Natural killer cell treated with Interleukin-12 subunit alpha and Interleukin-12 subunit beta and Interleukin-15 and Interleukin-18, amount 100 ng/mL, for 72 hours (primary cell): ENCODE measurements around the gene ZNF273. TPM values are rescaled to one million over a fixed set of nuclear protein-coding genes. Genes with fewer than 3 reads are reported as not detected.
"Not testable (repeated sequence)": the region's sequence is repeated elsewhere in the genome, so short reads cannot be mapped to it uniquely, and the experiment has no call there.

Source experiments
- ATAC-seq, 2 donors: fragments of 150-1000 bp; cut with Tn5 transposase in 1 of 2; sonication (Bioruptor Pico), chemical (Tn5 transposase) in 1 of 2; 2 replicates each; pipeline ENCODE4 v1.10.0; 2021
- DNase-seq: peaks from one replicate; pipeline ENCODE4 v3.0.0; 2022; ENCODE audit warnings: low spot score
- H3K27ac Mint-ChIP-seq, 2 donors: 1 replicate in 1 of 2; 2 replicates in 1 of 2; pipeline ENCODE4 v1.8.0; 2022; ENCODE audit warnings: mixed read lengths in 2 of 2, mild to moderate bottlenecking in 1 of 2, moderate library complexity in 1 of 2
- H3K27me3 Mint-ChIP-seq, 2 donors: 1 replicate in 1 of 2; 2 replicates in 1 of 2; pipeline ENCODE4 v1.8.0; 2022; ENCODE audit warnings: mixed read lengths in 2 of 2
- H3K36me3 Mint-ChIP-seq: one replicate; pipeline ENCODE4 v1.8.0; 2022; ENCODE audit warnings: mixed read lengths
- H3K4me1 Mint-ChIP-seq, 2 donors: 1 replicate in 1 of 2; 2 replicates in 1 of 2; pipeline ENCODE4 v1.8.0; 2022; ENCODE audit warnings: low read depth in 2 of 2, mixed read lengths in 2 of 2, mild to moderate bottlenecking in 1 of 2
- H3K4me3 Mint-ChIP-seq: one replicate; pipeline ENCODE4 v1.8.0; 2022; ENCODE audit warnings: mixed read lengths
- H3K9me3 Mint-ChIP-seq: 2 replicates; pipeline ENCODE4 v1.8.0; 2022; ENCODE audit warnings: mixed read lengths
- total RNA-seq, 2 donors: library from RNA; stranded (reverse); gene quantifications; one replicate each; pipeline ENCODE4 v1.2.3, GENCODE V29; 2022

The ZNF273 gene
- total RNA-seq, 2 donors from 2014 or later: 5.5 to 6.3 TPM

DNA sequence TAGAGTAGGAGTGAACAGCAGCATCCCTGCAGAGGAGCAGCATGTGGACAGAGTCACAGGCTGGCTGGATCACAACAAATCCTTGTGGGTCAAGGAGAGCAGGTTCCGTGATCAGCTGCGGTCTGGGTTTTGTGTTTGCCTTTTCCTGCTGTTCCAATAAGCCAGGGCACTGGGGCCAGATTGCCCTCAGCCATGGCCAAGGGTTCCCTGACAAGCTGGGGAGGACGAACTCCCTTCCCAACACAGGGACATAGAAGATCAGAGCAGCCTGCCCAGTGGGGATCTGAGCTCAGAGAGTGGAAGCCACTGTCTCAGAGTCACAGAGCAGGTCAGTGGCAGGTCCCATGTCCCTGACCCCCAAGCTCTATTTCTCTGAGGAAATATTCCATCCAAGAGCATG, 12.8 kb upstream of the ZNF273 start:
- ATAC-seq, H3K9me3 Mint-ChIP-seq, DNase-seq, H3K36me3 Mint-ChIP-seq, H3K4me3 Mint-ChIP-seq, H3K27ac Mint-ChIP-seq: not testable (repeated sequence)
- Mint-ChIP-seq H3K4me1 (peaks cover 8 to 11% of the 10 kb centered on the region in 2 donors), H3K27me3 (peaks cover 31 to 36% of the 10 kb centered on the region in 2 donors)

DNA sequence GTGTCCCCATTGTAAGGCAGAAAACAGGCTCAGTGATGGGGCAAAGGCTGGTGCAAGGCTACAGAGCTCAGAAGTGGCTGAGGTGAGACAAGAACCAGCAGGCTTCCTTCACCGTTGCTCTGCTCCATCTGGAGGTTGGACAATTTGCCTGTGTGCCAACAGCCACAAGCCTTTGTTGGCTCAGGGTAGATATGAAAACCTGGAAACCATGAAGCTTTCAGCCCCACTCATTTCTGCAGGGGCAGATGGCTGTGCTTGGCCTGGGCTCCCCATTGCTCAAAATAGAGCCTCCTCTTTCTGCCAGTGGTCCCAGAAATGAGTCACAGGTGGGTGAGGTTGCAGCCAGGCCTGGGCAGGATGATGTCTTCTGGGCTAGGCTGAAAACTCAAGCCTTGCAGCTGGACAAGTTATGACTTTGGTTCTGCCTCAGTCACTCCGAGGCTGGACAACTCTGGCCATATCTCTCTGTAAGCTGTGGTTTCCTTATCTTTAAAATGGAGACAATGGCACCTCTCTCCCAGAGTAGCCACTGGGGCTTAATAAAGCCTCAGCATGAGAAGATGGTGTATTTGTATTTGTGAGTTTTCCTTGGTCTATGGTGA, 12.2 kb upstream of the ZNF273 start:
- no peak for DNase-seq
- peaks cover 28 to 31% of the 10 kb centered on the region in 2 donors for H3K27me3 Mint-ChIP-seq
- no peaks in the 10 kb centered on the region for H3K9me3 Mint-ChIP-seq
- peaks cover 8 to 11% of the 10 kb centered on the region in 2 donors for H3K4me1 Mint-ChIP-seq
- no peak overlapping the region for H3K27ac Mint-ChIP-seq
- ATAC-seq: no peak
- H3K36me3 Mint-ChIP-seq: no peaks in the 10 kb centered on the region
- H3K4me3 Mint-ChIP-seq: no peak overlapping the region

DNA sequence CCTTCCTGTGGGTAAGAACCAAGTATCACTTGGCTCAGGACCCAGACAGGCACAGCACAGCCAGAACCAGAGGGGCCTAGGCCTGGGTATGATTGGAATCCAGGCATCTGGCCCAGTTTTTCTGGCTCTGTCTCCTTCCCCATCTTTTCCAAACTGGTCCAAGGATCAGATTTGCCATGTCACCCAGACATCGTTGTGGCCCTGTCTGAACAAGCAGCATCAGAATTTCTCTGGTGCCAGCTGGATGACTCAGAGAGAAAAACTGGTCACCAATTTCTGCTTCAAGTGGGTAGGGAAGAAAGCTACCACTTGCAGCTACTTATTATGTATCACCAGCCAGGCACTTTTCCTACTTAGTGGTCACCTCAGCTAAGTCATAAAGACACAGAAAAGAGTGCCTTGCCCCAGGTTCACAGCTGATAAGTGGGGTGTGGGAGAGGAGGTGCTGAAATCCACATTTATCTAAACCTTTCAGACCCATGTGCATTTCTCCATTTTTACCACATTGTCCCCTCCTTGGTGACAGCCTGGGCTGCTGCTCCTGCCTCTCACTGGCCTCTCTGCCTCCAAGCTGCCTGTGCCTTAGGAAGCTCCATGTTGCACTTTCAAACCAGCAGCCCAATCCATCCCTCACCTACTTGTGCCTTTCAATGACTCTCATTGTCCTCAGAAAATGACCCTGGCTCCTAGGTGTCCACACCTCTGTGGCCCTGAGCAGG, 11.6 kb upstream of the ZNF273 start:
- not testable (repeated sequence) for H3K27ac Mint-ChIP-seq, ATAC-seq, H3K9me3 Mint-ChIP-seq, DNase-seq, H3K36me3 Mint-ChIP-seq, H3K4me3 Mint-ChIP-seq
- Mint-ChIP-seq H3K4me1 (peaks cover 8 to 11% of the 10 kb centered on the region in 2 donors), H3K27me3 (peaks cover 24 to 26% of the 10 kb centered on the region in 2 donors)

DNA sequence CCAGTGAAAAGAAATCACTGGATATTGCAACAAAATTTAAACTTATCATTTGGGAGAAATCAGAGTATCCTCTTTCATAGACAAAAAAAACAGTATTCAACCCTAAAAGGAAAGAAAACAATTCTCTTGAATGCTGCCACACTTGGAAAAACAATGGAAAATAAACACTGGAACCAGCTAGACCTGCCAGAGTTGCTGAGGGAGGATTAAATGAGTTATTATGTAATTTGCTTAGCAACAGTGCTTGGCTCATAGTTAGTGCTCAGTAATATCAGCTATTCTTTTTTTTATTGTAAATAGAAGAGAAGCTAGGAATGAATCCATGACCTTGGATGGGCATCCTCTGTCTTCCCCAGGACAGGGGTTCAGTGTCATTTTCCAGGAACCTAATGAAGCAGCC, 11.0 kb upstream of the ZNF273 start:
- H3K4me3 Mint-ChIP-seq: no peak overlapping the region
- H3K27me3 Mint-ChIP-seq: peaks cover 18 to 21% of the 10 kb centered on the region in 2 donors
- peaks cover 8 to 11% of the 10 kb centered on the region in 2 donors for H3K4me1 Mint-ChIP-seq
- no peaks in the 10 kb centered on the region for H3K9me3 Mint-ChIP-seq
- ATAC-seq (no peak), DNase-seq (no peak)
- no peaks in the 10 kb centered on the region for H3K36me3 Mint-ChIP-seq
- no peak overlapping the region for H3K27ac Mint-ChIP-seq

DNA sequence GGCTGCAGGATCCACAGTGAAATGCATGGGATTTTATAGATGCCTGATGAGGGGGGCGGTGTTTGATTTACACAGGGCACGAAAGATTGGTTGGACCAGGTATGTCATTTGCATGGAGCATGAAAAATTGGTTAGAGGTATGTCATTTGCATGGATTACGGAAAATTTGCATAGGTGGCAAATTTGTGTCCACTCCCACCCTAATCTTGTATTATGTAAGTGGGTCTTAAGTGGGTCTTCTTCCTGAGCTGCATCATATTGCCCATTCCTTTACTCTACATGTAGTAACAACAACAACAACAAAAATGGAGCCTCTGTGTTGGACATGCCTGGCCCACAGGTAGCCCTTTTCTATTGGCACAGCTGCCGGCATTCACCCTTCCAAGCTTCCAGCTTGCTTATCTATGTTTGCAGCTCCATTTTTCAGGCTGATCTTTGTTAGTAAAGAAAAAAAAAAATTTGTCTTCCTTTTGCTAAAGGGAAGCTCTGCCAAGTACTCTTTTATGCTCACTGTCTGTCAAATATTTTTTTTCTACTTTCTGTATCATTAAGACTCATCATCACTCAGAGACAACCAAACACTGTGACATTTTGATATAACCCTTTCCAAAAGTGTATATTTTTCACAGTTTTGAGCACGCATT, 10.3 kb upstream of the ZNF273 start:
- Mint-ChIP-seq H3K4me3 (no peak overlapping the region), H3K36me3 (no peaks in the 10 kb centered on the region), H3K27me3 (peaks cover 16 to 17% of the 10 kb centered on the region in 2 donors), H3K27ac (no peak overlapping the region), H3K9me3 (no peaks in the 10 kb centered on the region), H3K4me1 (peaks cover 8 to 11% of the 10 kb centered on the region in 2 donors)
- DNase-seq: no peak
- ATAC-seq: no peak

DNA sequence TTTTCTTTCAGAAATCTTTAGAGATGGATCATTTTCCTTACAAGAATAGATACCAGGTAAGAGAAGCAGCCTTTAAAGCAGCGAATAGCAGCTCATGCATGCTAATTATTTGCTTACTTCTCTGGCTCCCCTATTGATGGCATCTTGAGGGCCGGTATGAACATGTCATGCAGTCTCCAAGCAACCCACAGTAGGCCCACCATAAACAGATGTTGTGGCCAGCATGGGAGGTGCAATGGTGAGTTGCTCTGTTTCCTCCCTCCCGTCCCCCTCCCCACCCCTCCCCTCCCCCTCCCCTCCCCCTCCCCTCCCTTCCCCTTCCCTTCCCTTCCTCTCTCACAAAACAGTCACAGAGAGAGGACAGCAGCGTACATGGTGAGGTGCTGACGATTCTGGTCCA, 9.7 kb upstream of the ZNF273 start:
- DNase-seq: no peak
- no peak overlapping the region for H3K4me3 Mint-ChIP-seq
- no peak for ATAC-seq
- H3K4me1 Mint-ChIP-seq: peaks cover 4 to 5% of the 10 kb centered on the region in 2 donors
- H3K27me3 Mint-ChIP-seq: peaks cover 12 to 16% of the 10 kb centered on the region in 2 donors
- H3K9me3 Mint-ChIP-seq: no peaks in the 10 kb centered on the region
- no peaks in the 10 kb centered on the region for H3K36me3 Mint-ChIP-seq
- H3K27ac Mint-ChIP-seq: no peak overlapping the region

DNA sequence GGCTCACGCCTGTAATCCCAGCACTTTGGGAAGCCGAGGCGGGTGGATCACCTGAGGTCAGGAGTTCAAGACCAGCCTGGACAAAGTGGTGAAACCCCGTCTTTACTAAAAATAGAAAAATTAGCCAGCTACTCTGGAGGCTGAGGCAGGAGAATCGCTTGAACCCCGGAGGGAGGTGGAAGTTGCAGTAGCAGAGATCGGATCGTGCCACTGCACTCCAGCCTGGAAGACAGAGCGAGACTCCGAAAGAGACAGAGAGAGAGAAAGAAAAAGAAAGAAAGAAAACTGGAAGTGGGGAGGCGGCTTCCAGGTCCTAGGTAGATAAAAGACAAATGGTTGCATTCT, 640 bp upstream of the ZNF273 start:
- H3K27me3 Mint-ChIP-seq, H3K36me3 Mint-ChIP-seq, ATAC-seq, H3K9me3 Mint-ChIP-seq, DNase-seq: not testable (repeated sequence)
- peak overlapping the region; percentile 82 to 94 for H3K27ac Mint-ChIP-seq
- peaks cover 22 to 25% of the 10 kb centered on the region in 2 donors for H3K4me1 Mint-ChIP-seq
- H3K4me3 Mint-ChIP-seq: peak overlapping the region; percentile 96

DNA sequence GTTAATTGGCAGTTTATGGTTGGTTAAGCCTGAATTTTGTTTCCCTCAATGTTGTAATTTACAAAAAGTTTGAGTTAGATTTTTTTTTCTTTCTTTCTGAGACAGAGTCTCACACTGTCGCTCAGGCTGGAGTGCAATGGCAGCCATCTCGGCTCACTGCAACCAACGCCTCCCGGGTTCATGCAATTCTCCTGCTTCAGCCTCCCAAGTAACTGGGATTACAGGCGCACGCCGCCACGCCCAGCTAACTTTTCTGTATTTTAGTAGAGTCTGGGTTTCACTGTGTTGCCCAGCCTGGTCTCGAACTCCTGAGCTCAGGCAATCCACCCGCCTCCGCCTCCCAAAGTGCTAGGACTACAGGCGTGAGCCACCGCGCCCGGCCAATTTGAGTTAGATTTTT, 935 bp downstream of the ZNF273 start:
- ATAC-seq: no peak
- Mint-ChIP-seq H3K27ac (peak overlapping the region; percentile 82 to 94), H3K4me3 (peak overlapping the region; percentile 96), H3K4me1 (peaks cover 25 to 29% of the 10 kb centered on the region in 2 donors), H3K27me3 (no peaks in the 10 kb centered on the region), H3K9me3 (no peaks in the 10 kb centered on the region), H3K36me3 (no peaks in the 10 kb centered on the region)
- no peak for DNase-seq

DNA sequence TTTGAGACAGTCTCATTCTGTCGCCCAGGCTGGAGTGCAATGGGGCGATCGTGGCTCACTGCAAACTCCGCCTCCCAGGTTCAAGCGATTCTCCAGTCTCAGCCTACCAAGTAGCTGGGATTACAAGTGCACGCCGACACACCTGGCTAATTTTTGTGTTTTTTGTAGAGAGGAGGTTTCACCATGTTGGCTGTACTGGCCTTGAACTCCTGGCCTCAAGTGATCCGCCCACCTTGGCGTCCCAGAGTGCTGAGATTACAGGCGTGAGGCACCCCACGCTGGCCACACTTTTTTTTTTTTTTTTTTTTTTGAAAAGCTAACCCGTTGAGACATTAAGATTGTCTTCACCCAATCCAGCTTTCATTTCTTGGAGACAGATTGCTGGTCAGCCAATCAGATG, 2.1 kb downstream of the ZNF273 start:
- Mint-ChIP-seq H3K27ac (no peak overlapping the region), H3K9me3 (no peaks in the 10 kb centered on the region), H3K27me3 (no peaks in the 10 kb centered on the region), H3K36me3 (no peaks in the 10 kb centered on the region), H3K4me3 (peak overlapping the region; percentile 96), H3K4me1 (peaks cover 29% of the 10 kb centered on the region in 2 donors)
- ATAC-seq: no peak
- DNase-seq: no peak

DNA sequence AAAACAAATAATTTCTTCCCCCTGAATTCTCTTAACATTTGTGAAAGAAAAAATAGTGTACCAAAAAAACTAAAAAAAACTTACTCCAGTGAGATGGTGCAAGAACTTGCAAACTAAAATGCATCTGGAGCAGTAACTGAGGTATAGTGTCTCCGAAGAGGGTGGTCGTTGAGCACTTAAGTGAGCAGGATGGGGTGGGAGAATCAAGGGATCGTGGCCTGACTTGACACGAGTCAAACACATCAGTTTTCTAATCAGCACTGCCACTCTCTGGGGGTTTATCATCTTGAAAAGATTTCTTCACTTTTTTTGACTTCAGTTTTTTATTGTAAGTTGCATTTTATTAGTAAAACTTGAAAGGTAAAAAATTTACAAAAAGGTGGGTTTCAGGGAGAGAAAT, 2.5 kb downstream of the ZNF273 start:
- H3K9me3 Mint-ChIP-seq: no peaks in the 10 kb centered on the region
- no peaks in the 10 kb centered on the region for H3K36me3 Mint-ChIP-seq
- H3K27me3 Mint-ChIP-seq: no peaks in the 10 kb centered on the region
- H3K27ac Mint-ChIP-seq: no peak overlapping the region
- H3K4me3 Mint-ChIP-seq: no peak overlapping the region
- H3K4me1 Mint-ChIP-seq: peaks cover 29 to 30% of the 10 kb centered on the region in 2 donors
- ATAC-seq (no peak), DNase-seq (no peak)

DNA sequence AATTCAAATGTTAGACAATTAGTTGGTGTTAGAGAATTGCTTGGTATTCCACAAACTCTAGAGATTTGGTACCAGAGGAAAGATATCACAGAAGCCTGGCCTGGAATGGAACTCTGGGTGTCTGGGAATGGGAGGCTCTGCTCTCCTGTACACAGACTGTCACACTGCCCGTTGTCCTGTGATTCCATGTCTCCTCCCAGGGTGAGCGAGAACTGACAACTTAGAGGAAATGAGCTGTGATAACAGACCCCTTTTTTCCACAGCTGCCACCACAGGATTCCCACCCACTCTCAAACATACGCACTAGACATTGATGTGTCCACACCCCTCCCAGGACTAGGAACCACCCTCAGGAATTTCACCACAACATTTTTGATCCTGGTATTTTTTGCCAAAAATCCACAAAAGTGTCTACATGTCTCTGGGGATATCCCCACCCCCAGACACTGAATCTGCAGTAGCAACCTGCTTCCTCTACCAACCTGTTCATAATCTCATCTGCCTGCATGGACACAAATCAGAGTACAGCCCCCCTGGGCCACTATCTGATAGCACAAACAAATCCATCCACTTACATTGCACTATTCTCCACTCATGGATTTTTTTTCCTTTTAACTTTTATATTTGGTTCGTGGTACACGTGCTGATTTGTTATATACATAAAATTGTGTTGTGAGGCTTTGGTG, 4.7 kb downstream of the ZNF273 start:
- Mint-ChIP-seq H3K36me3 (peaks cover 6% of the 10 kb centered on the region), H3K4me3 (no peak overlapping the region), H3K27ac (no peak overlapping the region), H3K4me1 (peaks cover 24 to 29% of the 10 kb centered on the region in 2 donors), H3K9me3 (no peaks in the 10 kb centered on the region), H3K27me3 (no peaks in the 10 kb centered on the region)
- ATAC-seq: no peak
- DNase-seq: no peak

DNA sequence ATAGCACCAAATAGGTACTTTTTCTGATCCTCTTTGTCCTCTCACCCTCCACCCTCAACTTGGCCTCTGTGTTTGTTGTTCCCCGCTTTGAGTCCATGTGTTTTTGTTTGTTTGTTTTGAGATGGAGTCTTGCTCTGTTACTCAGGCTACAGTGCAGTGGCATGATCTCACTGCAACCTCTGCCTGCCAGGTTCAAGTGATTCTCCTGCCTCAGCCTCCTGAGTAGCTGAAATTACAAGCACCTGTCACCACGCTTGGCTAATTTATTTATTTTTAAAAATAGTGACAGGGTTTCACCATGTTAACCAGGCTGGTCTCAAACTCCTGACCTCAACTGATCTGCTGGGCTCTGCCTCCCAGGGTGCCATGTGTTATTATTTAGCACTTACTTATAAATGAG, 5.3 kb downstream of the ZNF273 start:
- Mint-ChIP-seq H3K36me3 (peaks cover 6% of the 10 kb centered on the region), H3K4me1 (peaks cover 24 to 26% of the 10 kb centered on the region in 2 donors), H3K4me3 (no peak overlapping the region)

DNA sequence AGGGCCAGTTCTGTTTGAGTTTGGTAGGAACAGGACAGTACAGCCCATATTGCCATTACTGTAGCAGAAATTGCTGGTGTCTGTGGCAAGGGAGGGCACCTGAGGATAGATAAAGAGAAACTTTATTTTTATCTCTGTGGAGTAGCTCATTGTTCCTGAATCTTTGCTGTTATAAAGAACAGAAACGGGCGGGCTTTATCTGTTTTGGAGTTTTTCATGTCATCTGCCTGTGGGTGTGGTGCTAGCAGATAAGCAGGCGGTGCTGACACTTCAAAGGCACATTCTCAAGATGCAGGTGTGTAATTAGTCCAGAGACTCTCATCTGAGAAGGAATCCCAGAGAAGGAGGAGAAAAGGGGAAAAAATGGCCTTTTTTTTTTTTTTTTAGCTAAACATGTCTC, 11.5 kb downstream of the ZNF273 start:
- peaks cover 4 to 5% of the 10 kb centered on the region in 2 donors for H3K4me1 Mint-ChIP-seq
- no peaks in the 10 kb centered on the region for H3K9me3 Mint-ChIP-seq
- no peaks in the 10 kb centered on the region for H3K27me3 Mint-ChIP-seq
- ATAC-seq (no peak), DNase-seq (no peak)
- peaks cover 11% of the 10 kb centered on the region for H3K36me3 Mint-ChIP-seq
- no peak overlapping the region for H3K4me3 Mint-ChIP-seq
- no peak overlapping the region for H3K27ac Mint-ChIP-seq

More for the DNA sequence above, 5.3 kb downstream of the ZNF273 start:
- DNase-seq (no peak), ATAC-seq (no peak)
- Mint-ChIP-seq H3K27ac (no peak overlapping the region), H3K27me3 (no peaks in the 10 kb centered on the region), H3K9me3 (no peaks in the 10 kb centered on the region)

DNA sequence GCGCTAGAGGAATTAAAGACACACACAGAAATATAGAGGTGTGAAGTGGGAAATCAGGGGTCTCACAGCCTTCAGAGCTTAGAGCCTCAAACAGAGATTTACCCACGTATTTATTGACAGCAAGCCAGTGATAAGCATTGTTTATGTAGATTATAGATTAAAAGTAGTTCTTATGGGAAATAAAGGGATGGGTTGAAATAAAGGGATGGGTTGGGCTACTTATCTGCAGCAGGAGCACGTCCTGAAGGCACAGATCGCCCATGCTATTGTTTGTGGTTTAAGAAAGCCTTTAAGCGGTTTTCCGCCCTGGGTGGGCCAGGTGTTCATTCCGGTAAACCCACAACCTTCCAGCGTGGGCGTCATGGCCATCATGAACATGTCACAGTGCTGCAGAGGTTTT, 12.2 kb downstream of the ZNF273 start:
- H3K27ac Mint-ChIP-seq, H3K9me3 Mint-ChIP-seq, ATAC-seq, DNase-seq, H3K4me3 Mint-ChIP-seq, H3K27me3 Mint-ChIP-seq, H3K4me1 Mint-ChIP-seq: not testable (repeated sequence)
- peaks cover 18% of the 10 kb centered on the region for H3K36me3 Mint-ChIP-seq
